HCT116 (cell line): Measurements from ENCODE around the gene C9orf85. TPM values are rescaled to one million over a fixed set of nuclear protein-coding genes. Genes with fewer than 3 reads are reported as not detected.

Experiments
- ATAC-seq: fragments of 200-7000 bp; cut with Tn5 transposase; 2 replicates; pipeline ENCODE4 v1.9.1; 2020; ENCODE audit warnings: mild to moderate bottlenecking, moderate library complexity
- BruUV-seq: library from RNA; stranded (reverse); fragments of 400-500 nt; replicated peaks from 2 replicates; lab custom pipeline; 2021; lab: Mats Ljungman, UMichigan
- CTCF ChIA-PET: fragments of 300-600 bp; sonication (Branson Sonifier 250); formaldehyde crosslinking; loops from one replicate; lab custom pipeline; 2021; ENCODE audit warnings: antibody characterized with exemption; lab: Charles Lee
- POLR2A ChIA-PET: fragments of 300-600, 350-600 bp; sonication (Branson Sonifier 250); formaldehyde crosslinking; loops from one replicate; lab custom pipeline; 2021; ENCODE audit warnings: antibody characterized with exemption; lab: Charles Lee
- RAD21 ChIA-PET, 2 experiments: fragments of 300-600 bp; sonication (Branson Sonifier 250); formaldehyde crosslinking; loops; one replicate each; lab custom pipeline; 2023; ENCODE audit warnings: low total read pairs in 2 of 2; ENCODE audit not compliant: uncharacterized antibody in 2 of 2, unreplicated experiment in 2 of 2, low non-redundant PET in 1 of 2; lab: Charles Lee
- DNase-seq: peaks from one replicate; pipeline ENCODE4 v3.0.0-alpha.2; 2010; ENCODE audit warnings: low read depth, low spot score
- H2AFZ ChIP-seq: fragments of 200-600 bp; shearing (Covaris generic), sonication (generic); 2 replicates; pipeline ENCODE4 v1.6.1; 2017; ENCODE audit warnings: low read depth, mixed run types, mixed read lengths, antibody characterized with exemption, low read length; ENCODE audit not compliant: poor library complexity, severe bottlenecking
- H3K27ac ChIP-seq: 2 replicates; pipeline ENCODE4 v1.5.1; 2012; ENCODE audit warnings: low read depth, low read length
- H3K27me3 ChIP-seq: fragments of 200-600 bp; sonication (generic); 2 replicates; pipeline ENCODE4 v1.6.1; 2016; ENCODE audit warnings: mixed run types, low read length, mixed read lengths; ENCODE audit not compliant: insufficient read depth
- H3K36me3 ChIP-seq, 2 experiments: fragments of 200-500 bp in 1 of 2; fragments of 200-600 bp in 1 of 2; sonication (Bioruptor generic) in 1 of 2; sonication (generic) in 1 of 2; 2 replicates each; pipeline versions ENCODE4 v1.5.1 to v1.6.1; 2014 to 2016; ENCODE audit warnings: low read length in 2 of 2, inconsistent platforms in 1 of 2, mixed read lengths in 1 of 2, mixed run types in 1 of 2; ENCODE audit not compliant: insufficient read depth in 2 of 2, control insufficient read depth in 1 of 2
- H3K4me1 ChIP-seq, 2 experiments: fragments of 200-600 bp in 1 of 2; sonication (generic) in 1 of 2; 2 replicates each; pipeline versions ENCODE4 v1.5.1 to v1.6.1; 2012 to 2017; ENCODE audit warnings: low read length in 2 of 2, inconsistent platforms in 1 of 2, mild to moderate bottlenecking in 1 of 2, mixed read lengths in 1 of 2, mixed run types in 1 of 2, moderate library complexity in 1 of 2; ENCODE audit not compliant: insufficient read depth in 2 of 2, control insufficient read depth in 1 of 2
- H3K4me2 ChIP-seq: fragments of 200-600 bp; sonication (generic); 2 replicates; pipeline ENCODE4 v1.6.1; 2017; ENCODE audit warnings: mixed run types, low read length, mixed read lengths
- H3K4me3 ChIP-seq, 2 experiments: fragments of 200-600 bp in 1 of 2; sonication (generic) in 1 of 2; replicated peaks in 1 of 2; 2 replicates each; pipeline ENCODE4 v1.5.1; 2011 to 2016; ENCODE audit warnings: low read length in 2 of 2, control low read depth in 1 of 2, low read depth in 1 of 2, mild to moderate bottlenecking in 1 of 2, mixed read lengths in 1 of 2, mixed run types in 1 of 2
- H3K79me2 ChIP-seq: fragments of 200-600 bp; sonication (generic); 2 replicates; pipeline ENCODE4 v1.6.1; 2017; ENCODE audit warnings: mild to moderate bottlenecking, mixed run types, low read length, moderate library complexity, mixed read lengths; ENCODE audit not compliant: insufficient read depth
- H3K9ac ChIP-seq: fragments of 200-600 bp; sonication (generic); 2 replicates; pipeline ENCODE4 v1.6.1; 2016; ENCODE audit warnings: low read length, mixed read lengths
- H3K9me2 ChIP-seq: fragments of 200-600 bp; sonication (generic), shearing (Covaris generic); 2 replicates; pipeline ENCODE4 v1.6.1; 2017; ENCODE audit warnings: mixed run types, mild to moderate bottlenecking, moderate library complexity; ENCODE audit not compliant: insufficient read depth
- H3K9me3 ChIP-seq, 2 experiments: fragments of 200-500 bp in 1 of 2; fragments of 200-600 bp in 1 of 2; sonication (Bioruptor generic) in 1 of 2; sonication (generic) in 1 of 2; 2 replicates each; pipeline ENCODE4 v1.6.1; 2014 to 2017; ENCODE audit warnings: low read length in 2 of 2, mixed read lengths in 2 of 2, inconsistent platforms in 1 of 2, low read depth in 1 of 2, mild to moderate bottlenecking in 1 of 2, mixed run types in 1 of 2, moderate library complexity in 1 of 2; ENCODE audit not compliant: control insufficient read depth in 1 of 2, insufficient read depth in 1 of 2
- H4K20me1 ChIP-seq: fragments of 200-600 bp; sonication (generic), shearing (Covaris generic); 2 replicates; pipeline ENCODE4 v1.6.1; 2017; ENCODE audit warnings: mixed run types, mild to moderate bottlenecking, moderate library complexity; ENCODE audit not compliant: insufficient read depth
- ELF1 ChIP-seq: IDR thresholded peaks from 2 replicates; pipeline ENCODE4 v1.6.1; 2012; ENCODE audit warnings: low read depth, borderline replicate concordance
- EZH2 ChIP-seq: fragments of 200-600 bp; sonication (generic); IDR thresholded peaks from 2 replicates; pipeline ENCODE4 v1.6.1; 2017; ENCODE audit warnings: antibody characterized with exemption, mixed run types
- FOSL1 ChIP-seq: IDR thresholded peaks from 2 replicates; pipeline ENCODE4 v1.6.1; 2012; ENCODE audit warnings: low read depth
- JUND ChIP-seq: IDR thresholded peaks from 2 replicates; pipeline ENCODE4 v1.6.1; 2012
- POLR2AphosphoS5 ChIP-seq: IDR thresholded peaks from 2 replicates; pipeline ENCODE4 v1.6.1; 2011; ENCODE audit warnings: mild to moderate bottlenecking, low read depth, low read length, moderate library complexity
- SP1 ChIP-seq: IDR thresholded peaks from 2 replicates; pipeline ENCODE4 v1.6.1; 2012; ENCODE audit warnings: low read depth
- ZFX ChIP-seq: fragments of 450-650 bp; IDR thresholded peaks from 2 replicates; pipeline ENCODE4 v1.6.1; 2017
- intact Hi-C: fragments of 100-400 bp; cut with micrococcal nuclease; formaldehyde crosslinking; loops from 2 replicates; pipeline ENCODE4 v1.10.0; 2022
- total RNA-seq: library from RNA; stranded (reverse); gene quantifications from one replicate; pipeline ENCODE4 v1.2.1, GENCODE V29; 2021; ENCODE audit not compliant: unreplicated experiment
- TF ChIP-seq, protein P1 (sequence below): IDR thresholded peaks from 2 replicates; pipeline ENCODE4 v1.6.1; 2011; ENCODE audit warnings: mild to moderate bottlenecking, low read length, moderate library complexity; ENCODE audit not compliant: insufficient replicate concordance; ENCODE audit errors: extremely low read depth
- TF ChIP-seq, protein P2 (sequence below): IDR thresholded peaks from 2 replicates; pipeline ENCODE4 v1.6.1; 2012

The C9orf85 gene
- total RNA-seq, 1 experiment from 2014 or later: 12.4 TPM

DNA sequence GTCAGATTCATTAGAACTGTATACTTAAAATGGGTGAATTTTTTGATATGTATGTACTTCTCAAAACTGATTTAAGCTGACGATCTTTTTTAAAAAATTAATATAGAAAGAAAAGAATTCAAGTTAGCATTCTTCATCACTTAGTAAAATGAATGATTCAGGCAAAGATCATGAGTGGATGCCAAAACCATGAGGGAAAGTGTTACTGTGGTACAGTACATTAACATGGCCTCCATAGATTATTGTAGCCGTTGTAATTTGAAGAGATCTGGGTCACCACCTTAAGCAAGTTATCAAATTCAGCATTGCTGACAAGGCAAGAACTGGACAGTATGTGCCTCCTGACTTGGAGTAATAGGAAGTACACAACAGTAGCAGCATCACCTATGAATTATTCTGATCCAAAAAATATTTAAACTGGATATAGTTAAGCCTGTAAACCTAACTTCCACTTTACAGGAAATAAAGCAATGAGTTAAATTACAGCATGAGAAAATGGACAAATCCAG, 29.7 kb downstream of the C9orf85 start:
- intact Hi-C loops: no loop called here
- H3K4me3 ChIP-seq: no peak overlapping the region
- peaks cover 0 to 18% of the 10 kb centered on the region in 2 experiments; a peak in 2 of 4 replicates for H3K4me1 ChIP-seq
- H3K27ac ChIP-seq: no peak overlapping the region
- no peaks in the 10 kb centered on the region for H3K9me3 ChIP-seq
- no TSS peak for BruUV-seq
- no peak for DNase-seq
- H3K4me2 ChIP-seq: no peak overlapping the region
- H3K36me3 ChIP-seq: no peaks in the 10 kb centered on the region
- H2AFZ ChIP-seq: no peak overlapping the region
- TF ChIP-seq SP1 (no peak), POLR2AphosphoS5 (no peak), ELF1 (no peak), FOSL1 (no peak), ZFX (no peak), JUND (no peak), EZH2 (no peak)
- TF ChIP-seq, protein P1, sequence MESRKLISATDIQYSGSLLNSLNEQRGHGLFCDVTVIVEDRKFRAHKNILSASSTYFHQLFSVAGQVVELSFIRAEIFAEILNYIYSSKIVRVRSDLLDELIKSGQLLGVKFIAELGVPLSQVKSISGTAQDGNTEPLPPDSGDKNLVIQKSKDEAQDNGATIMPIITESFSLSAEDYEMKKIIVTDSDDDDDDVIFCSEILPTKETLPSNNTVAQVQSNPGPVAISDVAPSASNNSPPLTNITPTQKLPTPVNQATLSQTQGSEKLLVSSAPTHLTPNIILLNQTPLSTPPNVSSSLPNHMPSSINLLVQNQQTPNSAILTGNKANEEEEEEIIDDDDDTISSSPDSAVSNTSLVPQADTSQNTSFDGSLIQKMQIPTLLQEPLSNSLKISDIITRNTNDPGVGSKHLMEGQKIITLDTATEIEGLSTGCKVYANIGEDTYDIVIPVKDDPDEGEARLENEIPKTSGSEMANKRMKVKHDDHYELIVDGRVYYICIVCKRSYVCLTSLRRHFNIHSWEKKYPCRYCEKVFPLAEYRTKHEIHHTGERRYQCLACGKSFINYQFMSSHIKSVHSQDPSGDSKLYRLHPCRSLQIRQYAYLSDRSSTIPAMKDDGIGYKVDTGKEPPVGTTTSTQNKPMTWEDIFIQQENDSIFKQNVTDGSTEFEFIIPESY: no peak
- TF ChIP-seq, protein P2, sequence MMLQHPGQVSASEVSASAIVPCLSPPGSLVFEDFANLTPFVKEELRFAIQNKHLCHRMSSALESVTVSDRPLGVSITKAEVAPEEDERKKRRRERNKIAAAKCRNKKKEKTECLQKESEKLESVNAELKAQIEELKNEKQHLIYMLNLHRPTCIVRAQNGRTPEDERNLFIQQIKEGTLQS: no peak
- TF ChIP-seq, all 23 proteins: peak for 0
- CTCF ChIA-PET: no interaction called here
- no peaks in the 10 kb centered on the region for H3K9me2 ChIP-seq
- H3K27me3 ChIP-seq: no peaks in the 10 kb centered on the region
- RAD21 ChIA-PET: no interaction called here
- ATAC-seq: no peak
- H3K79me2 ChIP-seq: peaks cover 20% of the 10 kb centered on the region
- no peaks in the 10 kb centered on the region; the same call in 1 of the 2 replicates for H4K20me1 ChIP-seq
- POLR2A ChIA-PET: no interaction called here
- no peak overlapping the region for H3K9ac ChIP-seq
